Kasumi-1 (cell line): ENCODE data around the gene LILRB4.
"Not testable (repeated sequence)": the region's sequence is repeated elsewhere in the genome, so short reads cannot be mapped to it uniquely, and the experiment has no call there.

ENCODE experiments used
- DNase-seq, 2 experiments: peaks; one replicate each; lab custom pipeline; 2025; lab: John Stamatoyannopoulos, UW

LILRB4 gene

GRCh38 chr19:54650108-54650655 lies 12.6 kb upstream of the LILRB4 start:
- DNase-seq = no peak

- peak; percentile 78 to 90 for DNase-seq
Observed at GRCh38 chr19:54653181-54653809, 9.5 kb upstream of the LILRB4 start.

- DNase-seq = no peak
Observed at GRCh38 chr19:54654447-54655321, 8.1 kb upstream of the LILRB4 start.

- no peak for DNase-seq
Observed at GRCh38 chr19:54659300-54659699, 3.5 kb upstream of the LILRB4 start.

GRCh38 chr19:54660306-54660705 lies 2.5 kb upstream of the LILRB4 start:
- no peak for DNase-seq

GRCh38 chr19:54660964-54661363 lies 1.8 kb upstream of the LILRB4 start:
- DNase-seq = peak; percentile 39 to 50

- no peak for DNase-seq
Observed at GRCh38 chr19:54661846-54662481, 821 bp upstream of the LILRB4 start.

- no peak for DNase-seq
Observed at GRCh38 chr19:54665530-54665929, 2.7 kb downstream of the LILRB4 start.

GRCh38 chr19:54667217-54667616 lies 4.4 kb downstream of the LILRB4 start:
- DNase-seq = no peak

- no peak for DNase-seq
Observed at GRCh38 chr19:54668353-54668752, 5.6 kb downstream of the LILRB4 start.

- DNase-seq = peak; percentile 35 to 44
Observed at GRCh38 chr19:54670576-54671357, 8.0 kb downstream of the LILRB4 start.

GRCh38 chr19:54673222-54673621 lies 10.4 kb downstream of the LILRB4 start:
- no peak for DNase-seq

- DNase-seq = peak; percentile 56 to 86
Observed at GRCh38 chr19:54674021-54674617, 11.3 kb downstream of the LILRB4 start.

GRCh38 chr19:54676210-54676834 lies 13.5 kb downstream of the LILRB4 start:
- peak; percentile 72 to 74 for DNase-seq

- no peak for DNase-seq
Observed at GRCh38 chr19:54677217-54677616, 14.4 kb downstream of the LILRB4 start.

- DNase-seq = not testable (repeated sequence)
Observed at GRCh38 chr19:54681596-54681995, 18.8 kb downstream of the LILRB4 start.

- no peak for DNase-seq
Observed at GRCh38 chr19:54682306-54682856, 19.6 kb downstream of the LILRB4 start.

- peak; percentile 78 to 79 for DNase-seq
Observed at GRCh38 chr19:54684527-54684926, 21.7 kb downstream of the LILRB4 start.

- DNase-seq = no peak
Observed at GRCh38 chr19:54691582-54692297, 29.0 kb downstream of the LILRB4 start.

GRCh38 chr19:54692298-54692615 lies 29.5 kb downstream of the LILRB4 start:
- no peak for DNase-seq
